Type B pancreatic cell (in vitro differentiated cells): ENCODE results near the gene GBP5. TPM values are rescaled to one million over a fixed set of nuclear protein-coding genes. Genes with fewer than 3 reads are reported as not detected.
"Not testable (repeated sequence)": the region's sequence is repeated elsewhere in the genome, so short reads cannot be mapped to it uniquely, and the experiment has no call there.

Experiments
- DNase-seq: peaks from one replicate; pipeline ENCODE4 v3.0.0; 2021; ENCODE audit warnings: mixed read lengths; ENCODE audit not compliant: unreplicated experiment; ENCODE audit errors: extremely low spot score
- H3K27ac Mint-ChIP-seq: 2 replicates; pipeline ENCODE4 v1.8.0; 2021; ENCODE audit warnings: mild to moderate bottlenecking, mixed read lengths
- H3K27me3 Mint-ChIP-seq: 2 replicates; pipeline ENCODE4 v1.8.0; 2021; ENCODE audit warnings: mixed read lengths
- H3K36me3 Mint-ChIP-seq: 2 replicates; pipeline ENCODE4 v1.8.0; 2021; ENCODE audit warnings: mixed read lengths
- H3K4me1 Mint-ChIP-seq: one replicate; pipeline ENCODE4 v1.8.0; 2021; ENCODE audit warnings: mixed read lengths; ENCODE audit not compliant: unreplicated experiment
- H3K4me3 Mint-ChIP-seq: 2 replicates; pipeline ENCODE4 v1.8.0; 2021; ENCODE audit warnings: mild to moderate bottlenecking, mixed read lengths
- H3K9me3 Mint-ChIP-seq: 2 replicates; pipeline ENCODE4 v1.8.0; 2021; ENCODE audit warnings: mixed read lengths
- total RNA-seq: library from RNA; stranded (reverse); gene quantifications from 2 replicates; pipeline ENCODE4 v1.2.1, GENCODE V29; 2021; ENCODE audit warnings: low replicate concordance
- TF ChIP-seq, protein P1 (sequence below): fragments of 200-600 bp; sonication (generic); conservative IDR thresholded peaks from 2 replicates; pipeline ENCODE4 v1.5.0; 2021; ENCODE audit warnings: antibody characterized with exemption, mild to moderate bottlenecking

Gene GBP5
- total RNA-seq, 1 donor from 2014 or later: 0.56 TPM

DNA sequence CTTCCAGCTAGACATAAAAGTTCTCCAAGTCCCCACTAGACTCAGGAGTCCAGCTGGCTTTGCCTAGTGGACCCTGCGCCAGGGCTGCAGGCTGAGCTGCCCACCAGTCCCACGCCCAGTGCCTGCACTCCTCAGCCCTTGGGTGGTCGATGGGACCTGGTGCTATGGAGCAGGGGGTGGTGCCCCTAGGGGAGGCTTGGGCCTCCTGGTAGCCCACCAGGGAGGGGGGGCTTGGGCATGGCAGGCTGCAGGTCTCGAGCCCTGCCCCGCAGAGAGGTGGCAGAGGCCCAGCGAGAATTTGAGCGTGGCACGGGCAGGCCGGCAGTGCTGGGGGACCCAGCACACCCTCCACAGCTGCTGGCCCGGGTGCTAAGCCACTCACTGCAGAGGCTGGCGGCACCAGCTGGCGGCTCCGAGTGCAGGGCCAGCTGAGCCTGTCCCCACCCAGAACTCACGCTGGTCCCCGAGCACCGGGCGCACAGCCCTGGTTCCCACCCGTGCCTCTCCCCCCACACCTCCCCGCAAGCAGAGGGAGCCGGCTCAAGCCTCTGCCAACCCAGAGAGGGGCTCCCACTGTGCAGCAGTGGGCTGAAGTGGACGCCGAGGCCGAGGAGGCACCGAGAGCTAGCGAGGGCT, 30.2 kb upstream of the GBP5 start:
- Mint-ChIP-seq H3K27me3 (no peaks in the 10 kb centered on the region), H3K27ac (no peak overlapping the region), H3K36me3 (no peaks in the 10 kb centered on the region), H3K4me1 (peaks cover 4% of the 10 kb centered on the region), H3K9me3 (no peaks in the 10 kb centered on the region), H3K4me3 (no peak overlapping the region)
- TF ChIP-seq, protein P1, sequence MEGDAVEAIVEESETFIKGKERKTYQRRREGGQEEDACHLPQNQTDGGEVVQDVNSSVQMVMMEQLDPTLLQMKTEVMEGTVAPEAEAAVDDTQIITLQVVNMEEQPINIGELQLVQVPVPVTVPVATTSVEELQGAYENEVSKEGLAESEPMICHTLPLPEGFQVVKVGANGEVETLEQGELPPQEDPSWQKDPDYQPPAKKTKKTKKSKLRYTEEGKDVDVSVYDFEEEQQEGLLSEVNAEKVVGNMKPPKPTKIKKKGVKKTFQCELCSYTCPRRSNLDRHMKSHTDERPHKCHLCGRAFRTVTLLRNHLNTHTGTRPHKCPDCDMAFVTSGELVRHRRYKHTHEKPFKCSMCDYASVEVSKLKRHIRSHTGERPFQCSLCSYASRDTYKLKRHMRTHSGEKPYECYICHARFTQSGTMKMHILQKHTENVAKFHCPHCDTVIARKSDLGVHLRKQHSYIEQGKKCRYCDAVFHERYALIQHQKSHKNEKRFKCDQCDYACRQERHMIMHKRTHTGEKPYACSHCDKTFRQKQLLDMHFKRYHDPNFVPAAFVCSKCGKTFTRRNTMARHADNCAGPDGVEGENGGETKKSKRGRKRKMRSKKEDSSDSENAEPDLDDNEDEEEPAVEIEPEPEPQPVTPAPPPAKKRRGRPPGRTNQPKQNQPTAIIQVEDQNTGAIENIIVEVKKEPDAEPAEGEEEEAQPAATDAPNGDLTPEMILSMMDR: no peak
- no peak for DNase-seq

DNA sequence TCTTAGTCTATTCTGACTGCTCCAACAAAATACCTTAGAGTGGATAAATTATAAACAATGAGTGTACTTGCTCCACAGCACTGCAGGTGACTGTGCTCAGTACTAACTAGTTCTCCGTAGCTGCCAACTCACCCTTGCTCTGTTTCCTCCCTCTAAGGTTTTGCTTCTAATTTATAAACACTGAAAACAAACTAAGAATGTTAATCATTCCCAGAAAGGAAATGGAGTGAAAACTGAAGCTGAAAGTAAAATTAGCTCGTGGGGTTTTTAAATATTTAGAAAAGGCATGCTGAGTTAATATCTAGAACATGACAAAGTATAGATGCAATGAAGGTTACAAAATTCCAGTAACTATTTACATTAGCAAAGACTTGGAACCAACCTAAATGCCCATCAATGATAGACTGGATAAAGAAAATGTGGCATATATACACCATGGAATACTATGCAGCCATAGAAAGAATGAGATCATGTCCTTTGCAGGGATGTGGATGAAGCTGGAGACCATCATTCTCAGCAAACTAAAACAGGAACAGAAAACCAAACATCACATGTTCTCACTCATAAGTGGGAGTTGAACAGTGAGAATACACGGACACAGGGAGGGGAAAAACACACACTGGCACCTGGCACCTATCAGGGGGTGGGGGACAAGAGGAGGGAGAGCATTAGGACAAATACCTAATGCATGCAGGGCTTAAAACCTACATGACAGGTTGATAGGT, 27.2 kb upstream of the GBP5 start:
- H3K27ac Mint-ChIP-seq, H3K27me3 Mint-ChIP-seq, H3K36me3 Mint-ChIP-seq, H3K4me3 Mint-ChIP-seq, H3K9me3 Mint-ChIP-seq, DNase-seq, H3K4me1 Mint-ChIP-seq: not testable (repeated sequence)

DNA sequence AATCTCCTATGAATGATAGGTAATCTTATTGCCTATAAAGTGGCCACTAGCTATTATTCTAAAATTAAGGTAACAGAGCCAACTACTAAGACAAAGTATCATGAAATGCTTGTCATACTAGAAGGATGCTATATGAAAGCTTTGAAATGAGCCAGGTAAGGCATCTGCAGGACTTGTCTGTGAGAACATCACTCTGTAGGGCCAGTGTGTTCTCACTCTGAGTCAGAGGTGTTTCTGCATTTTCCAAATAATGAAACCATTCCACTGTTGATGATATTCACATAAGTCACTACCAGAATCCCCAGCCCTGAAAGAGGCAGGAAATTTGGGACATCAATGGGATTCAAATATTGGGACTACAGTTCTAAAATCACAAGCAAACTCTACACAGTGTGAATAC, 25.8 kb upstream of the GBP5 start:
- Mint-ChIP-seq H3K4me1 (no peaks in the 10 kb centered on the region), H3K4me3 (no peak overlapping the region), H3K36me3 (no peaks in the 10 kb centered on the region), H3K27ac (no peak overlapping the region), H3K27me3 (no peaks in the 10 kb centered on the region), H3K9me3 (no peaks in the 10 kb centered on the region)
- TF ChIP-seq, protein P1: no peak
- no peak for DNase-seq

DNA sequence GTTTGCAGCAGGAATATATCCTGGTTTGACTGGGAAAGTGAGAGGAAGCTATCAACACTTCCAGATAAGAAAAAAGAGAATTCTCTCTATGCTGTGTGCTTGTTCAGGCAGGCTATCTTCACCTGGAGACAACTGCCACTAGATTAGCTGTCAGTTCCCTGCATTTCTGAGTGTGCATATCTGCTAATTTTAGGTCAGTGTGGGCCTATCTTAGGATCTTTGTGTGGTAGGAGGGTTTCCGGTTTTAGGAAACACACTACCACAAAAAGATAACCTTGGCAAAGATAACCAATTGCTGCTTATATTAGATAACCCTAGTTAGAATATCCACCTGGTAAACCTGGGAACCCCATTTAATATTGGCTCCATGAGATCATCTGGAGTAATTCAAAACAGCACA, 22.5 kb upstream of the GBP5 start:
- TF ChIP-seq, protein P1: no peak
- Mint-ChIP-seq H3K4me3 (no peak overlapping the region), H3K27me3 (no peaks in the 10 kb centered on the region), H3K9me3 (peaks cover 8% of the 10 kb centered on the region), H3K27ac (no peak overlapping the region), H3K4me1 (no peaks in the 10 kb centered on the region), H3K36me3 (no peaks in the 10 kb centered on the region)
- no peak for DNase-seq

DNA sequence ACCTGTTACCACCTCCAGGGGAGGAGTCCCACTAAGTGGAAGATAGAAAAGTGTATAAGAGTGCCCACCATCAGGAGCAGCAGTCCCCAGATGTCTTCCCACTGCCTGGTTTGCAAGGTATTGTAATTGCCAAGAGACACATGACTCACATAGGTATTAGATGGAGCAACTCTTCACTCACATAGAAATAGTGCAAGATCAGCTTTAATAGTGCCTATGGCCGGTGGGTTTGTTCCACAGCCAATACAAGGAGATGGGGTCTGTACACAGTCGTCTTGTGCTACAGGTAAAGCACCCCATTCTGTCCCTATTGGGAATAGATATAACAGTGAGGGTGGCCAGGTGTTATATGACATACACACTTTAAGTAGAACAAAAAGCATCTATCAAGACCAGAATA, 18.6 kb upstream of the GBP5 start:
- TF ChIP-seq, protein P1: no peak
- DNase-seq: no peak
- Mint-ChIP-seq H3K36me3 (no peaks in the 10 kb centered on the region), H3K4me3 (no peak overlapping the region), H3K9me3 (peaks cover 13% of the 10 kb centered on the region), H3K27ac (no peak overlapping the region), H3K27me3 (no peaks in the 10 kb centered on the region), H3K4me1 (no peaks in the 10 kb centered on the region)

DNA sequence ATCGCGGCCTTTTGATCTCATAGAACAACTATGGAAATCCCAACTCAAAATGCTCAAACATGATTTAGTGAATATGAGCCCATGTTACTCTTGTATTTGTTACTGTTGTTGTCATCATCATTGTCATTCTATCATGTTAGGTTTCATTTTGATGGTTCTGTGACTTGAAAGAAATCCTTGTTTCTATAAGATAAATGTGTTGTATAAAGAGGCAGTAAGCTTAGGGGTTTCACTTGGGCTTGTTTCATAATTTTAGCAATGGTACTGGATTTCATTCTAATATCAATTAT, 15.3 kb upstream of the GBP5 start:
- H3K4me1 Mint-ChIP-seq: no peaks in the 10 kb centered on the region
- H3K27ac Mint-ChIP-seq: no peak overlapping the region
- H3K4me3 Mint-ChIP-seq: no peak overlapping the region
- DNase-seq: no peak
- no peaks in the 10 kb centered on the region for H3K36me3 Mint-ChIP-seq
- TF ChIP-seq, protein P1: no peak
- H3K27me3 Mint-ChIP-seq: no peaks in the 10 kb centered on the region
- H3K9me3 Mint-ChIP-seq: peaks cover 13% of the 10 kb centered on the region
